GM13976 (cell line): ENCODE measurements around the gene CHRND.

Experiments
- DNase-seq: peaks from one replicate; pipeline ENCODE4 v3.0.0; 2012; ENCODE audit warnings: low spot score
- CTCF ChIP-seq: IDR thresholded peaks from 2 replicates; pipeline ENCODE4 v1.5.1; 2012; ENCODE audit warnings: borderline replicate concordance, mild to moderate bottlenecking; ENCODE audit not compliant: insufficient read depth; ENCODE audit errors: extremely low read depth, missing control alignments, control extremely low read depth
- in situ Hi-C: fragments of 300-500 bp; cut with MboI; formaldehyde crosslinking; loops from one replicate; pipeline ENCODE4 v1.12.0; 2022; ENCODE audit warnings: low sequenced_read_pairs, mixed read lengths, inconsistent platforms; ENCODE audit not compliant: unreplicated experiment

Gene CHRND

DNA sequence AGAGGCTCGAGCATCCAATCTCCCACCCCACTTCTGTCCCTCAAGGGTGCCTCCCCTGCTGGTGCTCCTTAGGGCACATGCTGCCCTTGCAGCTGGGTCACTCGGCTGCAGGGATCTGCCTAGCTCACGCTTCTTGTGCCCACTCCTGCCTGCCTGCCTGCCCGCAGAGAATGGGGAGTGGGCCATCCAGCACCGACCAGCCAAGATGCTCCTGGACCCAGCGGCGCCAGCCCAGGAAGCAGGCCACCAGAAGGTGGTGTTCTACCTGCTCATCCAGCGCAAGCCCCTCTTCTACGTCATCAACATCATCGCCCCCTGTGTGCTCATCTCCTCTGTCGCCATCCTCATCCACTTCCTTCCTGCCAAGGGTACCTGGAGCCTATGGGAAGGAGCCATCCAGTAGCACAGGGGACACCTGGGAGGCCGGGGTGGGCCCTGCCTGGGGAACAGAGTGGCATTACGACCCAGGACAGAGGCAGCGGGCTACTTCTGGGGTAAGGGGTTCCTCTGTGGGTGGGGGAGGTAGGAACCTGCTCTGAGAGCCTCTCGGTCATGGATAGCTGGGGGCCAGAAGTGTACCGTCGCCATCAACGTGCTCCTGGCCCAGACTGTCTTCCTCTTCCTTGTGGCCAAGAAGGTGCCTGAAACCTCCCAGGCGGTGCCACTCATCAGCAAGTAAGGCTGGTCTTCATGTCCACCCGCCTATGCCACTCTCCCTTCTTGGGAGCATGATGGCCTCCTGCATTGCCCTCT is 16.9 kb downstream of the CHRND start:
- no peak for DNase-seq
- in situ Hi-C loops = no loop called here
- TF ChIP-seq CTCF = no peak

DNA sequence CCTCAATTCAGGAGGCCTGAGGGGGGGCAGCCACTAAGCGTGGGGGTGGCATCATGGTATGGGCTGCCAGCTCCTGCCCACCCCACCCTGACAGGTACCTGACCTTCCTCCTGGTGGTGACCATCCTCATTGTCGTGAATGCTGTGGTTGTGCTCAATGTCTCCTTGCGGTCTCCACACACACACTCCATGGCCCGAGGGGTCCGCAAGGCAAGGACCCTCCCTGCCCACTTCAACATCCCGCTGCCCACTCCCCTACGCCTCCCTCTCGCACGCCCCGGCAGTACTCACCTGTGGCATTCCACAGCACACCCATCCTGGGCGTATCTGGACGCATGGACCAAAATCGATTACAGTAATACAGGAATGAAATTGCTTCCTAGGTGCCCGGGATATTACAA is 17.5 kb downstream of the CHRND start:
- DNase-seq = no peak
- in situ Hi-C loops = no loop called here
- no peak for TF ChIP-seq CTCF

DNA sequence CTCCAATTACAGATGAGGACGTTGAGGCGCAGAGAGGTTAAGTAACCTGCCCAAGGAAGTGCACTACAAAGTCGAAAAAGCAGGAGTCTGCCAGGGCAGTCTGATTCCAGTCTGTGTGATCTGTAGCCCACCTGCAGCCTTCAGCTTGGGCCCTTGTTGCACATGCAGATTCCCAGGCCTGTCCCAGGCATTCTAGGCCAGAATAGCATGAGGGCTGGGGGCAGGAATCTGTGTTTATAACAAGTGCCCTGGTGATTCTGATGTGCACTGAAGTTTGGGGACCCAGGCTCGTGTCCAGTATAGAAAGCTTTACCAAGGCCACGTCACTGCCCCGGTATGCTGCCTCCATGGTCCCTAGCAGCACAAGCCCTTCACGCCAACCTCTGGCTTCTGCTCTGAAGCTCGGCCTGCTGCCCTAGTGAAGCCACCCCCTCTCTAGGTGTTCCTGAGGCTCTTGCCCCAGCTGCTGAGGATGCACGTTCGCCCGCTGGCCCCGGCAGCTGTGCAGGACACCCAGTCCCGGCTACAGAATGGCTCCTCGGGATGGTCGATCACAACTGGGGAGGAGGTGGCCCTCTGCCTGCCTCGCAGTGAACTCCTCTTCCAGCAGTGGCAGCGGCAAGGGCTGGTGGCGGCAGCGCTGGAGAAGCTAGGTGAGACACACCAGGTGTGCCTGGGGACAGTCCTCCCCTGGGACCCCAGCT is 18.1 kb downstream of the CHRND start:
- TF ChIP-seq CTCF = no peak
- no peak for DNase-seq
- in situ Hi-C loops = no loop called here

DNA sequence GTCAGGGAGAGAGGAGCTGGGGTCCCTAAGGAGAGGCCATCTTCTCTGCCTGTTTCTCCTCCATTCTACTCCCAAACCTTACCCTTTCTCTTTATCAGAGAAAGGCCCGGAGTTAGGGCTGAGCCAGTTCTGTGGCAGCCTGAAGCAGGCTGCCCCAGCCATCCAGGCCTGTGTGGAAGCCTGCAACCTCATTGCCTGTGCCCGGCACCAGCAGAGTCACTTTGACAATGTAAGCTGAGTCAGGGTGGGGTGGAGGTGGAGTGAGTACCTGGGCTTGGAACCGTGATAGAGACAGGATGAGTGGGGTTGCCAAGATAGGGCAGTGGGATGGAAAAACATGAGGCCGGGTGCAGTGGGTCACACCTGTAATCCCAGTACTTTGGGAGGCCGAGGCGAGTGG is 18.7 kb downstream of the CHRND start:
- in situ Hi-C loops = no loop called here
- no peak for TF ChIP-seq CTCF

GRCh38 chr2:232545511-232546375 is 19.8 kb downstream of the CHRND start:
- TF ChIP-seq CTCF = no peak
- in situ Hi-C loops = no loop called here
- no peak for DNase-seq

More for the DNA sequence above, 18.7 kb downstream of the CHRND start:
- no peak for DNase-seq

DNA sequence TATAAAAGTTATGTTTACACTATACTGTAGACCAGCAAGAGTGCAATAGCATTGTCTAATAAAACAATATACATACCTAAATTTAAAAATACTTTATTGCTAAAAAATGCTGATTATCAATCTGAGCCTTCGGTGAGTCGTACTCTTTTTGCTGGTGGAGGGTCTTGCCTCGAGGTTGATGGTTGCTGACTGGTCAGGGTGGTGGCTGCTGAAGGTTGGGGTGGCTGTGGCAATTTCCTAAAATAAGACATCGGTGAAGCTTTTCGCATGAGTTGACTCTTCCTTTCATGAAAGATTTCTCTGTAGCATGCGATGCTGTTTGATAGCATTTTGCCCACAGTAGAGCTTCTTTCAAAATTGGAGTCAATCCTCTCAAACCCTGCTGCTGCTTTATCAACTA is 22.0 kb downstream of the CHRND start:
- no peak for DNase-seq
- in situ Hi-C loops = no loop called here
- TF ChIP-seq CTCF = no peak
